ENCODE measurements around the gene AKT3.
"Not testable (repeated sequence)": the region's sequence is repeated elsewhere in the genome, so short reads cannot be mapped to it uniquely, and the experiment has no call there.

Gene AKT3

GRCh38 chr1:243672539-243673074, 177.4 kb downstream of the AKT3 start:
- DNase-seq = no peak

- no peak for DNase-seq
Measured at GRCh38 chr1:243667591-243667990, 182.5 kb downstream of the AKT3 start.

DNA sequence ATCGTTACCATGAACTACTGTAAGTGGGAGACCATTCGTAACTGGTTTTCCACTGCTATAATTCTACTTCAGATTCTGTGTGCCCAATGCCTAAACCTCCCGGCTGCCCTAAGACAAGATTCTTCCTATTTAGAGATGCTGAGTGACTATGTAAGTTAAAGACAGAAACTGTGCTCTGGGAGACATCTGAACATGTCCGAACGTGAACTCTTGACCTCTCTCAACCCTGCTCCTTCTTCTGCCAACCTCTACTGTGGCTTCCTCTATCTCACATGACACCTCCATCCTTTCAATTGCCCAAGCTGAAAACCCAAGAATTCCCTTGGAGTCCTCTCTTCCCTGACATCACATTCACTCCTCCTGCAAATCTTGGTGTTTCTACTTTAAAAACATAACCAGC, 182.9 kb downstream of the AKT3 start:
- no peak for DNase-seq

- no peak for DNase-seq
Measured at GRCh38 chr1:243663651-243664050, 186.4 kb downstream of the AKT3 start.

DNA sequence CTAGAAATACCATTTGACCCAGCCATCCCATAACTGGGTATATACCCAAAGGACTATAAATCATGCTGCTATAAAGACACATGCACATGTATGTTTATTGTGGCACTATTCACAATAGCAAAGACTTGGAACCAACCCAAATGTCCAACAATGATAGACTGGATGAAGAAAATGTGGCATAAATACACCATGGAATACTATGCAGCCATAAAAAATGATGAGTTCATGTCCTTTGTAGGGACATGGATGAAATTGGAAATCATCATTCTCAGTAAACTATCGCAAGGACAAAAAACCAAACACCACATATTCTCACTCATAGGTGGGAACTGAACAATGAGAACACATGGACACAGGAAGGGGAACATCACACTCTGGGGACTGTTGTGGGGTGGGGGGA, 187.9 kb downstream of the AKT3 start:
- not testable (repeated sequence) for DNase-seq

DNA sequence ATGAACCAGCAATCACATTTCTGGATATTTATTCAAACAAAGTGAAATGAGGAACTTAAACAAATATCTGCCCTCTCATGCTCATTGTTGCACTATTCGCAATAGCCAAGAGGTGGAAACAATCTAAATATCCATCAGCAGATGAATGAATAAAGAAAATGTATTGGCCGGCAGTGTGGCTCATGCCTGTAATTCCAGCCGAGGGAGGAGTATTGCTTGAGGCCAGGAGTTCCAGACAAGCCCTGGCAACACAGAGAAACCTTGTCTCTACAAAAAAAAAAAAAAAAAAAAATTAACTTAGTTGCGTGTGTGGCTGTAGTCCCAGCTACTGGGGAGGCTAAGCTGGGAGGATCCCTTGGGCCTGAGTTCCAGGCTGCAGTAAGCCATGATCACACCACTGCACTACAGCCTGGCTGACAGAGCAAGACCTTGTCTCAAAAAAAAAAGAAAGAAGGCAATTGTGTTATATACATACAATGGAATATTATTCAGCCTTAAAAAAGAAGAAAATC, 191.4 kb downstream of the AKT3 start:
- DNase-seq = no peak

GRCh38 chr1:243657793-243658192, 192.2 kb downstream of the AKT3 start:
- no peak for DNase-seq

DNA sequence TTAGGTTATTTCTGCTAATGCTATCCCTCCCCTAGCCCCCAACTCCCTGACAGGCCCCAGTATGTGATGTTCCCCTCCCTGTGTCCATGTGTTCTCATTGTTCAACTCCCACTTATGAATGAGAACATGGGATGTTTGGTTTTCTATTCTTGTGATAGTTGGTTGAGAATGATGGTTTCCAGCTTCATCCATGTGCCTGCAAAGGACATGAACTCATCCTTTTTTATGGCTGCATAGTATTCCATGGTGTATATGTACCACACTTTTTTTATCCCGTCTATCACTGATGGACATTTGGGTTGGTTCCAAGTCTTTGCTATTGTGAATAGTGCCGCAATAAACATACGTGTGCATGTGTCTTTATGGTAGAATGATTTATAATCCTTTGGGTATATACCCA, 200.5 kb downstream of the AKT3 start:
- DNase-seq = not testable (repeated sequence)

DNA sequence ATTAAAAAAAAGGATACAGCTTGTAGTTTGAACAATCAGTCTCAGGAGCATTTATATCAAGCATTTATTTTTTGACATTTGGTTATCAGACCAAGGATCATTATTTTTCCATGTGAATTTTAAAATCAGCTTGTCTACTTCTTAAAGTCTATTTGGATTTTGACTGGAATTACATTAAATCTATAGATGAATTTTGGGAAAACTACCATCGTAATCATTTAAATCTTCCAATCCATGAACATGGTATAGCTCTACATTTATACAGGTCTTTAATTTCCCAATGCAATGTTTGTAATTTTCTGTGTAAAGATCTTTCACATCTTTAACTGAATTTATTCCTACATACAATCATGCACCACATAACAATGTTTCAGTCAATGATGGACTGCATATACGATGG, 203.2 kb downstream of the AKT3 start:
- DNase-seq = no peak

GRCh38 chr1:243645281-243645680, 204.8 kb downstream of the AKT3 start:
- no peak for DNase-seq

GRCh38 chr1:243642936-243643335, 207.1 kb downstream of the AKT3 start:
- DNase-seq = no peak

DNA sequence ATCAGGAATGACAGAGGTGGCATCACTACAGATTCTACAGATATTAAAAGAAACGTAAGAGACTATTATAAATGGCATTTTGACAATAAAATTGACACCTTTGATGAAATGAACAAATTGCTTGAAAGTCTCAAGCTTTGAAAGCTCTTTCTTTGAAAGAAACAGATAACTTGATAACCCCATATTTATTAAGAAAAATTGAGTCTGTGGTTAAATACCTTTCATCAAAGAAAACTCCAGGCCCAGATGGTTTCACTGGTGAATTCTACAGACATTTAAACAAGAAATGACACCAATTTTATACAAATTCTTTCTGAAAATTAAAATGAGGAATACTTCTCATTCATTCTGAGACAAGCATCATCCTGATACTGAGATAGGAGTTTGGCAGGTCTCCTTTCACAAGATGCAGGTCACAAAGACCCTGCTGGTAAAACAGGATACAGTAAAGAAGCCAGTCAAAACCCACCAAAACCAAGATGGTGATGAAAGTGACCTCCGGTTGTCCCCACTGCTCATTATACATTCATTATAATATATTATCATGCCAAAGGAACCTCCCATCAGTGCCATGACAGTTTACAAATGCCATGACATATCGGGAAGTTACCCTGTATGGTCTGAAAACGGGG, 210.9 kb downstream of the AKT3 start:
- DNase-seq = no peak

DNA sequence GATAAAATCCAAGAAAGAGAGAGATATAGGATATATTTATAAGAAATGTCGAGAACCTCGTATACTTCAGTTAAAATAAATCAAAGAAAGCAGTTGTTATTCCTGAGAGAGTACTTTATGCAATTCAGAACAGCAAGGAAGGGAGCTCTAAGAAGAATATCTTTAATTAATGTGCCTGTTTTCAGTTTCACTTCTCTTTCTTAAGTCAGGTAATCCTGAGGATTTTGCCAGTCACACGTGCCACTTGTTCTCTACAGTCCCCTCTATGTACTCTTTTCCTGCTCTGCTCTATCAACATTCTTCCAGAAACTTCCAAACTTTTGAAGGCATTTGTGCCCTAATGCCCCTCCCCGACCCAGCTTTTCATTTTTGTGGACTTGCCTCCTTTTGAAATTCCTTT, 211.9 kb downstream of the AKT3 start:
- no peak for DNase-seq

GRCh38 chr1:243628476-243628907, 221.6 kb downstream of the AKT3 start:
- DNase-seq = no peak

DNA sequence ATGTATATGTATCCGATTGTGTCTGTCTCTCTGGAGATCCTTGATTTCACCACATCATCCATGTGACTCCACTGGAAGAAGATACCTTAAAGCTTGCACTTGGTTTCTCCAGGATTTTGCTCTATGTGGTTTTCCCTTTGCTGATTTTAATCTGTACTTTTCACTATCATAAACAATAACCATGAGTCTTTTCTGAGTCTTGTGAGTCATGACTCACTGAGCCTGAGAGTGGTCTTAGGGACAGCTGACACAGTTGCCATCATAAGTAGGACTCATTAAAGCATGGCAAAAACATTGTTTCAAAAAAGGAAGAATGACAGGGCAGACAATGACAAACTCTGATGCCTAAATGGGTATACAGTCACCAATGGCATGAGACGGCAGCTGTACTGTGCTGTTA, 226.2 kb downstream of the AKT3 start:
- no peak for DNase-seq

DNA sequence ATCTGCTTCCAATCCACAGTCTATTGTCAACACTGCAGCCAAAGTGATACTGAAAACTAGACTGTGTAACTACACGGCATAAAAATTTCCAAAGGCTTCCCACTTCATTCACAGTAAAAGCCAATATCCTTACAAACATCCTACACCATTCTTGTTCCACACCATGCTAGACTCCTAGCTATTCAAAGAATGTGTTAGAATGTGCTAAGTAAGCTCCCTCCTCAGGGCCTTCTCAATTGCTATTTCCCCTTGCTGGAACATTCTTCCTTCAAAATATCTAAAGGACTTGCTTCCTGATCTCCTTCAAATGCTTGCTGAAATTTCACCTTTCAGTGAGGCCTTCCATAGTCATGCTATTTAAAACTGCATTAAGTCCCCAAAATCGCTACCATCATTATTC, 228.1 kb downstream of the AKT3 start:
- no peak for DNase-seq

GRCh38 chr1:243620096-243620495, 229.9 kb downstream of the AKT3 start:
- peak; percentile 0 for DNase-seq

DNA sequence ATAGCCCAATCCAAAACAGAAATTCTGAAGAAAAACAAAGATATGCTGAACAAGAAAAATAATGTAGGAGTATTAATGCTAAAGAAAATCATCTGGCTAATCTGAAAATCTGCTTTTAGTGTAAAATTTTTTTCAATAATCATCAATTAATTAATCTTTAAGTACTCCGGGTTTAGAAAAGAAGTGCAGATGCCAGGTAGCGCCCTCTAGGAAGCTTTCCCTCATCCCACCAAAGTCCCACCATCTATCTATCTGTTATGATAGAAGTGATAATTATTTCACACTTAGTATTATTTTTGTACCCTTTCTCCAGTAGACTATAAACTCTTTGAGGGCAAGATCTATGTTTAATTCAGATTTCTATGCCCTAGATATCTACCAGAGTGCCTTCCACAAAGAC, 240.3 kb downstream of the AKT3 start:
- DNase-seq = no peak

GRCh38 chr1:243605604-243606003, 244.4 kb downstream of the AKT3 start:
- no peak for DNase-seq

- no peak for DNase-seq
Measured at GRCh38 chr1:243601720-243602119, 248.3 kb downstream of the AKT3 start.

GRCh38 chr1:243598433-243598832, 251.6 kb downstream of the AKT3 start:
- peak; percentile 11 for DNase-seq

GRCh38 chr1:243597383-243597782, 252.7 kb downstream of the AKT3 start:
- no peak for DNase-seq

- DNase-seq = peak; percentile 29
Measured at GRCh38 chr1:243596431-243597062, 253.5 kb downstream of the AKT3 start.

DNA sequence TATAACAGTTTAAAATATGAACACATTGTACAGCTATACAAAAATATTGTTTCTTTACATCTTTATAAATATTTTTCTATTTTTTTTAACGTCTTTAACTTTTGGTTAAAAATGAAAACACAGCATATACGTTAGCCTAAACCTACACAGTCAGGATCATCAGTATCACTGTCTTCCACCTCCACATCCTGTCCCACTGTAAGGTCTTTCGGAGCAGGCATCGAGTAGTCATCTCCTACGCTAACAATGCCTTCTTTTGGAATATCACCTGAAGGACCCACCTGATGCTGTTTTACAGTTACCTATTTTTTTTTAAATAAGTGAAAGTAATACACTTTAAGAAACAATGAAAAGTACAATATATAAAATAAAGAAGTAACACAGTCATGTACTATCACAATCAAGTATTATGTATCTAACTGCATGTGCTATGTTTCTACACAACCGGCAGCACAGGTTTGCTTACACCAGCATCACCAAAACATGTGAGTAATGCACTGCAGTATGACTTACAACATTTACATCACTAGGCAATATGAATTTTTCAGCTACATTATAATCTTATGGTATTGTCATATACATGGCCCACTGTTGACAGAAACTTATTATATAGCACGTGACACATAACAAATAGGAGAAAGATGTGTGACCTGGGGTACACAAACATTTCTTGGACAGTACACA, 254.4 kb downstream of the AKT3 start:
- peak; percentile 7 for DNase-seq
